ENCODE data around the gene CIT.

The CIT gene

DNA sequence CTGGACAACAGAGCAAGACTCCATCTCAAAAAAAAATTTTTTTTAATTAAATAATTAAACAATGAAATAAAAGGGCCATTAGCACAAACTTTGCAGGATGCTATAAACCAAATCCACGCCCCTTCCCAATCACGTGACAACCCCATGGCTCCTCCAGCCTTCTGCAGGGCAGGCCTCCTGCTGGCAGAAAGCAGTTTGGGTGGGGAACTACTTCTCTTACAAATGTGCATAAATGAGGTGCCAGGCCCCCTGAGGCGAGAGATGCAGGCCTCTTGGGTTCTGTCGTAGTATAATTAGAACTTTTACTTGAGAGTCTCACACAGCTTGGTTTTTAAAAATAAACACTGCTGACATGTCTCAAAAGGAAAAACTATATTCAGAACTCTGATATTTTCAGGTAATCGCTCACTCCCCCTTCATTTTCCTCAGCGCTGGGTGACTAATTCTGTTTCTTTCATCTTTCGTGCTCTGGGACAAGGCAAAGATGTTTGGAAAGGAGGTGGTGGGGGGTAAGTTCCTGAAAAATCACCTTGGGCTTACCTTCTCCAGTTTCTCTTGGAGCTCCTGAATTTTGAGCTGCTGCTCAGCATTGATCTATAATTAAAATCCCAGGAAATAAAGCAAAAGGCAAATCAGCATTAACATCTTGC, 101.7 kb downstream of the CIT start:
- DNase-seq (ENCODE audit: low read depth): no peak
- H3K4me3 ChIP-seq (replicated peaks; ENCODE audit: low read depth, low read length): no peak overlapping the region
- TF ChIP-seq, protein P1, sequence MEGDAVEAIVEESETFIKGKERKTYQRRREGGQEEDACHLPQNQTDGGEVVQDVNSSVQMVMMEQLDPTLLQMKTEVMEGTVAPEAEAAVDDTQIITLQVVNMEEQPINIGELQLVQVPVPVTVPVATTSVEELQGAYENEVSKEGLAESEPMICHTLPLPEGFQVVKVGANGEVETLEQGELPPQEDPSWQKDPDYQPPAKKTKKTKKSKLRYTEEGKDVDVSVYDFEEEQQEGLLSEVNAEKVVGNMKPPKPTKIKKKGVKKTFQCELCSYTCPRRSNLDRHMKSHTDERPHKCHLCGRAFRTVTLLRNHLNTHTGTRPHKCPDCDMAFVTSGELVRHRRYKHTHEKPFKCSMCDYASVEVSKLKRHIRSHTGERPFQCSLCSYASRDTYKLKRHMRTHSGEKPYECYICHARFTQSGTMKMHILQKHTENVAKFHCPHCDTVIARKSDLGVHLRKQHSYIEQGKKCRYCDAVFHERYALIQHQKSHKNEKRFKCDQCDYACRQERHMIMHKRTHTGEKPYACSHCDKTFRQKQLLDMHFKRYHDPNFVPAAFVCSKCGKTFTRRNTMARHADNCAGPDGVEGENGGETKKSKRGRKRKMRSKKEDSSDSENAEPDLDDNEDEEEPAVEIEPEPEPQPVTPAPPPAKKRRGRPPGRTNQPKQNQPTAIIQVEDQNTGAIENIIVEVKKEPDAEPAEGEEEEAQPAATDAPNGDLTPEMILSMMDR (IDR thresholded peaks at IDR 0.05; ENCODE audit: low read length, missing control alignments): no peak

DNA sequence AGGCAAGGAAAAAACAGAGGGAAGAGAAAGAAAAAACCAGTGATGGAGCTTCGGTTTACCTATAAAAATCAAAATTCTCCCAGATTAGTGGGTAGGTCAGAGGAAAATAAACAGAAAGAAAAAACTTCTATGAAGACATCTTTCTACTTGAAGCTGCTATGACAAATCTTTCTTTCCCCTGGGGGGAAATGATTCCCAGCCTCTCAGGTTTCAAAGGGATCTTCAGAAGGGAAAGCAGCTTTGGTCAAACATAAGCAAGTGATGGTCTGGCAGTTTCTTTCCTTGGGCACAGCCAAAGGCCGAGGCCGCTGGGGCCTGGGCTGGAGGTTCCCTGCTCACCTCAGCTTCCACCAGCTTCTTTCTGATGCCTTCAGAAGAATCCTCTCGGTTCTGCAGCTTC, 104.7 kb downstream of the CIT start:
- TF ChIP-seq, protein P1 (IDR thresholded peaks at IDR 0.05; ENCODE audit: low read length, missing control alignments): no peak
- no peak overlapping the region for H3K4me3 ChIP-seq (replicated peaks; ENCODE audit: low read depth, low read length)
- DNase-seq (ENCODE audit: low read depth): no peak

DNA sequence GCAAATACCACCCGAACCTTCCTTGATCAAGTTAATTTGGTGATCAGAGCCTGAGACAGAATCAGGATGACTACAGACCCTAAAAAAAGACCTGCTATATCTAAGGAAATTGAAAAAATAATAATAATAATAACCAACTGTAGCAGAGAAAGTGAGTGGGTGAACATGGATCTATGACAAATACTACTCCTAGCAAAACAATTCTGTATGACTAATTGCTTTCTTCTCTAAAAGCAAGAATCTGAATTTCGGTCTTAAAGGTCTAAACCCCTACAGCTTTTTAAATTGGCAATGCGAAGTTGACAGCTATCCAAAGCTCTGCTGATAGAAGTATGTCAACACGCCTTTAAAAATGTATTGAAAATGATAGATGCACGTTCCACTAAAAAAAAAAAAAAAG, 107.0 kb downstream of the CIT start:
- no peak for DNase-seq (ENCODE audit: low read depth)
- TF ChIP-seq, protein P1 (IDR thresholded peaks at IDR 0.05; ENCODE audit: low read length, missing control alignments): no peak
- H3K4me3 ChIP-seq (replicated peaks; ENCODE audit: low read depth, low read length): no peak overlapping the region

DNA sequence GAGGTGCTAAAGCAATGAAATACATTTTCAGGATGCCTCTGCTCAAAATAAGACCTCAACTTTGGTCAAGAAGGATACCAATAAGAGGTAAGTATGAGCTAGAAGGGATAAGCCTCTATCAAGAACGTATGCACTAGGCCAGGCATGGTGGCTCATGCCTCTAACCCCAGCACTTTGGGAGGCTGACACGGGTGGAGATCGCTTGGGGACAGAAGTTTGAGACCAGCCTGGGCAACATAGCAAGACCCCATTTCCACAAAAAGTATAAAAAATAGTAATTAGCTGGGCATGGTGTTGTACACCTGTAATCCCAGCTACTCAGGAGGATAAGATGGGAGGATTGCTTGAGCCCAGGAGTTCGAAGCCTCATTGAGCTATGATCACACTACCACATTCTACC, 114.5 kb downstream of the CIT start:
- H3K4me3 ChIP-seq (replicated peaks; ENCODE audit: low read depth, low read length): no peak overlapping the region
- TF ChIP-seq, protein P1 (IDR thresholded peaks at IDR 0.05; ENCODE audit: low read length, missing control alignments): no peak
- no peak for DNase-seq (ENCODE audit: low read depth)

DNA sequence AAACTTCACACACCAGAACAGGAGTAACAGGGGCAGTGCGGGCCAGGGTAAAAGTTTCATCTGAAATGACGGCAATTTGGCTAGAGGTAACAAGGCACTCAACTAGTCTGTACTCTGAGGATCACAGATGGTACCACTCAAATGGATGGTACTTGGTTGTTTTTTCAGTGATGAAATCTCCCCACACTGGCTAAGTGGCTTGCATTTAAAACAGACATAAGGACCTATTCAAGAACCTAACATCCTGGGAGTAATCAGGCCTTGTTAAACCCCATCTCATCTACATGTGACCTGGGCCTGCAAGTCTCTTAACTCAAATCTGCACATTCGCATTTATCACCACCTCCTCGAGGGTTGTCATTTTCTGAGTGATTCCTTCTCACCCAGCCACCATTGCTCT, 118.4 kb downstream of the CIT start:
- no peak for DNase-seq (ENCODE audit: low read depth)
- TF ChIP-seq, protein P1 (IDR thresholded peaks at IDR 0.05; ENCODE audit: low read length, missing control alignments): no peak
- no peak overlapping the region for H3K4me3 ChIP-seq (replicated peaks; ENCODE audit: low read depth, low read length)

DNA sequence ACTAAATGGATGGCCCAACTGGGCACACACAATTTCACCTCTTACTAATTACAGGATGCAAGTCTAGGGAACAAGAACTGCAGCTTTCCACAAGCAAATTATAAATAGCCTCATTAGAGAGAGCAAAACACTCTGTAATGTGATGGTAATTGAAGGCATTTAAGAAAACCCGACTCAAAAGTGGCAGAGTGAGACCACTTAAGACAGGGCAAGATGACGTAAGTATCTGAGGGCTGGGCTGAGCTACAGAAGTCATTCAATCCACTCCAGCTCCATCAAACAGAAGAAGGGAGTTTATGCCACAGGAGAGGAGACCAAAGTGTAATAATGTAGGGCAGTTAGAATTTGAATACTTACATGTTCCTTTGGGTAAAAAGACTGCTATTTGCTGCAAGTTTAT, 118.9 kb downstream of the CIT start:
- TF ChIP-seq, protein P1 (IDR thresholded peaks at IDR 0.05; ENCODE audit: low read length, missing control alignments): no peak
- no peak for DNase-seq (ENCODE audit: low read depth)
- no peak overlapping the region for H3K4me3 ChIP-seq (replicated peaks; ENCODE audit: low read depth, low read length)

DNA sequence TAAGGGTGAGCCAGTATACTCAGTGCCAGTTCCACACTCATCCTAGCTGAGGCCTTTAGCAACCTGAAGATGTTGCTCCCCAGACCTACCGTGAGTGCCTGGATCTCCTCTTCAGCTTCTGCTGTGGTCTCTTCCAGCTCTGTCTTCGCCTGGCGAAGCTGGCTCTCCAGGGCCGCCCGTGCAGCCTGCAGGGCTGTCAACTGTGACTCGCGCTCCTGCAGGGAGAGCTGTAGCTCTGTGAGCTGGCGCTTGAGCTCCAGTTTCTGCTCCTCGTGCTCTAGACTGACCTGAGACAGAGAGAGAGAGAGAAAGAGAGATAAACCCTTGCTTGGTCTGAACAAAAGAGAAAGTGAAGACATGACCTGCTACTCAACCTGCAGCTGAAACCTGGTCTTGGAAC, 125.2 kb downstream of the CIT start:
- H3K4me3 ChIP-seq (replicated peaks; ENCODE audit: low read depth, low read length): no peak overlapping the region
- TF ChIP-seq, protein P1 (IDR thresholded peaks at IDR 0.05; ENCODE audit: low read length, missing control alignments): no peak
- DNase-seq (ENCODE audit: low read depth): no peak
